Left kidney (tissue), 8 donors: ENCODE measurements around the gene DACT2. TPM values are rescaled to one million over a fixed set of nuclear protein-coding genes. Genes with fewer than 3 reads are reported as not detected.
A peak's percentile ranks its signal among the peaks of the same experiment; 100 is the strongest.
"Not testable (repeated sequence)": the region's sequence is repeated elsewhere in the genome, so short reads cannot be mapped to it uniquely, and the experiment has no call there.

Experiments
- DNase-seq: peaks from one replicate; pipeline ENCODE4 v3.0.0-alpha.2; 2013
- long read RNA-seq, 8 donors: transcript quantifications; one replicate each; lab custom pipeline, GENCODE V29; 2026
- polyA plus RNA-seq: library from polyadenylated mRNA; unstranded; fragments of 120-200 nt; gene quantifications from one replicate; pipeline ENCODE4 v1.2.1, GENCODE V29; 2013; ENCODE audit not compliant: insufficient read length

DACT2 gene, protein sequence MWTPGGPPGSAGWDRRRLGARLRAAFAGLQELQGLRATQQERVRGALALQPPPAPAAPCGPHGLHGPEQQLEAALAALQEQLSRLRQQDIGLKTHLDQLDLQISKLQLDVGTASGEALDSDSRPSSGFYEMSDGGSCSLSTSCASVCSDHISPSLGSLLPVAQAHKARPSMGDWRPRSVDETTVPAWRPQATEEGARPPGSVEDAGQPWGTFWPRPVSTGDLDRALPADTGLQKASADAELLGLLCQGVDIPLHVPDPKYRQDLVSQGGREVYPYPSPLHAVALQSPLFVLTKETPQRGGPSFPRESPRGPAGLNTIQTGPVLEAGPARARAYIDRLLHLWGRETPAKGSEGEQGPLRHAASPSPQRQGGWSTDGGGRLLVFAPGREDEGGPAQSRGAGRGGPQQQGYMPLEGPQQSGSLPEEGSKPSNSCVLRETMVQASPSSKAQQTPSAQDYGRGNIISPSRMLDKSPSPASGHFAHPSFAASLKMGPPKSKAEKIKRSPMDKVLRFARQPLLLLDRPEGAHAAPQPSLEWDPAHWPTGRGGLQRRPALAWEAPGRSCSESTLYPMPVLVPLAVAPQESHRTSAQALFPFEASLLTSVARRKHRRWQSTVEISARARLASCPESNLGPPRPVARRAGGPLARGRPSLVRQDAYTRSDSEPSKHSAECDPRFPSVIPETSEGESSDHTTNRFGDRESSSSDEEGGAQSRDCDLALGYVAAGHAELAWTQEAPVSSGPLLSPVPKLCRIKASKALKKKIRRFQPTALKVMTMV
- 19.3 TPM for polyA plus RNA-seq
- long read RNA-seq, donor 1, transcript DACT2-201 (4 exons, 2,942 nt) = major isoform, 21 of 21 reads
- long read RNA-seq, donor 1, partial matches to known transcripts = 0 of 21 reads
- long read RNA-seq, donor 1, other reads (novel, unspliced or antisense) = 0 of 21 reads
- long read RNA-seq, donor 2, transcript DACT2-201 (4 exons, 2,942 nt) = major isoform, 9 of 9 reads
- long read RNA-seq, donor 2, partial matches to known transcripts = 0 of 9 reads
- long read RNA-seq, donor 2, other reads (novel, unspliced or antisense) = 0 of 9 reads
- long read RNA-seq, donor 3, transcript DACT2-201 (4 exons, 2,942 nt) = major isoform, 7 of 7 reads
- long read RNA-seq, donor 3, partial matches to known transcripts = 0 of 7 reads
- long read RNA-seq, donor 3, other reads (novel, unspliced or antisense) = 0 of 7 reads
- long read RNA-seq, donor 4 = 0 reads
- long read RNA-seq, donor 5, transcript DACT2-201 (4 exons, 2,942 nt) = major isoform, 18 of 18 reads
- long read RNA-seq, donor 5, partial matches to known transcripts = 0 of 18 reads
- long read RNA-seq, donor 5, other reads (novel, unspliced or antisense) = 0 of 18 reads
- long read RNA-seq, donor 6, transcript DACT2-201 (4 exons, 2,942 nt) = major isoform, 15 of 15 reads
- long read RNA-seq, donor 6, partial matches to known transcripts = 0 of 15 reads
- long read RNA-seq, donor 6, other reads (novel, unspliced or antisense) = 0 of 15 reads
- long read RNA-seq, donor 7, transcript DACT2-201 (4 exons, 2,942 nt) = major isoform, 11 of 11 reads
- long read RNA-seq, donor 7, partial matches to known transcripts = 0 of 11 reads
- long read RNA-seq, donor 7, other reads (novel, unspliced or antisense) = 0 of 11 reads
- long read RNA-seq, donor 8, partial matches to known transcripts = 0 of 2 reads
- long read RNA-seq, donor 8, other reads (novel, unspliced or antisense) = 0 of 2 reads

DNA sequence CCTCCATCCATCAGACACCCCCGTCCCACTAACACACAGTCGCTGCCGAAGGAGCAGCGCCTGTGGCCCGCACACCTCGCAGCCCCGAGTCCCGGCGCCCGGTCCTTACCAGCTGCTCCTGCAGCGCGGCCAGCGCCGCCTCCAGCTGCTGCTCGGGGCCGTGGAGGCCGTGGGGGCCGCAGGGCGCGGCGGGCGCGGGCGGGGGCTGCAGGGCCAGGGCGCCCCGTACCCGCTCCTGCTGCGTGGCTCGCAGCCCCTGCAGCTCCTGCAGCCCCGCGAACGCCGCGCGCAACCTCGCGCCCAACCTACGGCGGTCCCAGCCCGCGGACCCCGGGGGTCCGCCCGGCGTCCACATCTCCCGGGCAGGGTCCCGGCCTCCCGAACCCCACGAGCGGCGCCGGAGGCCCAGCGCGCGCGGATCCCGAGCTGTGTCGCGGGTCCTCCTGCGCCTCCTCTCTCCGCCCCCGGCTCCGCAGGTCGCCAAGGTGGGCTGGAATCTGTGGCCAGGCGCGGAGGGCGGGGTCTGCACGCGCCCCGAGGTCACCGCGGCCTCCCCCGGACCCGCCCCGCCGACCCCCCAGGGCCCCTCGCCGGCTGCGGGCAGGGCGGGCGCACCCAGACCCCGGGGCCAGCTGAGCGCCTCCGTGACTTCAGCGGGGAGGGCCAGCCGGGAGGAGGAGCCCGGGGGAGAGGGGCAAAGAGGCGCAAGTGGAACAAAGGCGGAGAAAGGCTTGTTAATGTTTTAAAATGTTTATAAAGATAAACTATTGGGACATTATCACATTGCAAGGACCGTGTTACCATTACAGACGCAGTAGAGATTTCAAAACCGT is at the start of gene DACT2:
Gene DACT2 (minus strand): TSS at position 499 of the 833 bp plus-strand sequence. CDS start 144 bp downstream, at position 355.
- no peak for DNase-seq

- DNase-seq = no peak
These were observed 49.4 kb upstream of the DACT2 start for GRCh38 chr6:168368936-168369335.

DNA sequence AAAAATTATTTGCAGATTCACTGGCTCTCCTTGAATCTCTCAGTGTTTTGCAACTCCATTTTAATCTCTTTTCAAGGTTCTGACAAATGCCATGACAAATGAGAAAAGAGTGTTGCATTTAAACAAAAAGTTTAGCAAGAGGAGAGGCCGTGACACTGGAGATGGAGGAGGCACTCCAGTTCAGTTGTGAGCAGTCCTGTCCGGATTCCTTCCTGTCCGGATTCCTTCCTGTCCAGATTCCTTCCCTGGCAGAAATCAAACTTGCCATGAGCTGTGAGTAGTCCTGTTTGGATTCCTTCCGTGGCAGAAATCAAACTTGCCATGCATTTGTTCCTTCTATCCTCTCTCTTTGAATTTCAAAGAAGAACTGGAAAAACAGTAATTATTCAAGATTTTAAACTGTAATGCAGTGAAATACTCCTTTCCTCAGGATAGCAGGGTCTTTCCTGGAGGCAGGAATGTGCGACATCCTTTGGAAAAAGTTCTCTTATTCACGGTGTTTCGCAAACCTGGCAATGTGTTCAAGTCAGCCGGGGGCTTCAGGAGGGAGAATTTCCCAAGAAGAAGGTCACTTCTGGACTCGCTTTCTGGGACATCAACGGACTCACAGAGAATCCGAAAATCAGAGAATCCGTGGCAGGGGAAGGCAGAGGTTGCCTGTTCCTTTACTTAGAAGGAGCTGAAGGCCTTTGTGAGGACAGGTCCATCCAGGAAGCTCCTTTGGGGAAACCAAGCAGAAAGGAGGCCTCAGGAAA is 48.7 kb upstream of the DACT2 start:
- DNase-seq = no peak

DNA sequence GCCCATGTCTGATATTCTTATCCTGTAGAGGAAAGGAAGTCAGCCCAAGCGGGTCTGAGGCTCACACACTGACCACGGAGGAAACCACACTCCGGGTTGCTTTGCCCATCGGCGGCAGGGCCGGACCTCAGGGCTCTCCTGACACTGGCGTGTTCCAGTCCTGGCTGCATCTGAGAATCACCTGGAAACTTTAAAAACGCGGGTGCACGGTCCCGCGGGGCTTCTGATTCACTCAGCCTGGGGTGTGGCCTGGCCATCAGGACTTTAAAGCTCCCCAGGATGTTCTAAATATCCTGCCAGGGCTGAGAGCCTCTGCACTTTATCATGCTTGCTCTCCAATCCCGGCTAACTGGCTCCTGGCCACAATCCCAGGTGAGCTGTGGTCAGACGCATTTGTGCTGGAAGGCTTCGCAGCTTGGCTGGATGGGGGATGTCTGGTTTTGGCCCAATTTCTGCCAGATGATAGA is 47.7 kb upstream of the DACT2 start:
- no peak for DNase-seq

DNA sequence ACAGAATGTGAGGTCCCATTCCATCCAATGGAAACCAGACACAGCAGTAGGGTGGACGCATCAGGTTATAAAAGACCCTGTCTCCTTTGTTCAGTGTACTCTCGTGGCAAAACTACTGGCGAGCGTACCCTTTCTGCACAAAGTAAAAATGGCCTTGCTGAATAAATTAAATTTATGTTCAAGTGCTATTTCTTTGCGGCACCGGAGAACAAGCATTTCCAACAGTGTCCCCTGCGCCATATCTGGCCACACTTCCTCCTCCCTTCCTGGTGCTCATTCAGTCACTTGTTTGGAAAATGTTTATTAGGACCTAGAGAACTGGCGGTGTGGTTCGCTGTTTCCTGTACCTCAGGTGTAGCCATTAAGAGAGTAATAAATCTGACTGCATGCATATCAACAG is 46.9 kb upstream of the DACT2 start:
- DNase-seq = no peak

DNA sequence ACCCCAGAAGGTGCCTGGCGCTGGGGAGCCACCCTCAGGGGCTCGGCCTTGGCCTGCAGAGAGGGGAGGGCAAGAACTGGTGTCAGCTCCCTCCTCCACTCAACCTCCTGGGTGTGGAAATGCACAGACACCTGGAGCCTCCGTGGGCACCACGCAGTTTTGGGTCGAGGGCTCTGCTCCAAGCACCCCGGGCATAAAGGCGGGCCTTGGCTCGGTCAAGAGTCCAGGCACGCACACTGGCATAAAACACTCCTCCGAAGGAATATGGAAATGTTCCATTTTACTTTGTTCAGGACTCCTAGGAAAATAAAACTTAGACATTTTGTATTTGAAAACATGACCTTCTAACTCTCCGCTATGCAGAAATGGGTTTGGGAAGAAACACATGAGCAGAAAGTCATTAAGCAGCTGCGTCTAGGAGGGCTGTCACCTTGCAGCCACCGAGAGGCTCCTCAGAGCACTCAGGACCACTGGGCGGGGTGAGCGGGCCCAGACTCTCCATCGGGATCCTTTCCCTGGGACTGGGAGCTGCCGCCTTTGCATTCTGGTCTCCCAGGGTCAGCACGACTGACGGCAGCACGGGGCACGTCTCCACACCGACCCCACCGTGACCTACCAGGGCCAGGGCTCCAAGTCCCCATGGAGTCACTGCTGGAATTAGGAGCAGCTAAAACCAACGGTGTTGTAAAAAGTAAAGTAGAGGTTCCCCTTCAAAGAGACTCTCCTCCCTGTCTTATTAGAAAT is 46.0 kb upstream of the DACT2 start:
- DNase-seq = no peak

- no peak for DNase-seq
These were observed 45.3 kb upstream of the DACT2 start for GRCh38 chr6:168364793-168365421.

DNA sequence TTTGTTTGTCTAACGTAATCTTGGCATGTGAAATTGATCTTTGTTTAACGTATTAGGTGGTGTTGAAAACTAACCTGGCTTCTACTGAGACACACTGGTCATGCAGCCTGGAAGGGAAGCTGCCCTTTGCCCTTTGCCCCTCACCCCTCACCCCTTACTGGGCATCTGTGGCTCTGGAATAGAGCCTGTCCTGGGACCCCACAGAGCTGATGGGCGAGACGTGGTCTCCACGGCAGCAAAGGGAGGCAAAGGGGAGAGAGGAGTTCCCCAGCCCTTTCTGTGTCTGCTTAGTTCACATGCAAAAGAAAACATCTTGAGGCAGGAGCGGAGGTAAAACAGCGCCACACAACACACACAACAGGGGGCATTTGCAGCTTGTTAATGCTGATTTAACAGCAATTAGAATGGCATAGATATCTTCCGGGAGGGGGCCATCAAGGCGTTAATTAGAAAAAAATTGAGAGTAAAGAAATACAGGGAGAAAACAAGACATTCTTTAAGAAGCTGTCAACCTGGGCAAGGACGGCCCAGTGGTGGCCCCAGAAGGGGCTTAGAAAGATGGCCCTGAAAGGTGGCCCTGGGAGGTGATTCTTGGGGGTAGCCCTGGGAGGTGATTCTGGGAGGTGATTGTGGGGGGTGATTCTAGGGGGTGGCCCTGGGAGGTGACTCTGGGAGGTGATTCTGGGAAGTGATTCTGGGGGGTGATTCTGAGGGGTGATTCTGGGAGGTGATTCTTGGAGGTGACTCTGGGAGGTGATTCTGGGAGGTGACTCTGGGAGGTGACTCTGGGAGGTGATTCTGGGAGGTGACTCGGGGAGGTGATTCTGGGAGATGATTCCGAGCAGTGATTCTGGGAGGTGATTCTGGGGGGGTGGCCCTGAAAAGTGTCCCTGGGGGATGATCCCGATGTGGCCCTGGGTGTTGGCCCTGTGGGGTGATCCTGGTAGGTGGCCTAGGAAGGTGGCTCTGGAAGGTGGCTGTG is 44.5 kb upstream of the DACT2 start:
- DNase-seq = no peak

GRCh38 chr6:168363302-168363701 is 43.7 kb upstream of the DACT2 start:
- DNase-seq = no peak

- no peak for DNase-seq
These were observed 42.9 kb upstream of the DACT2 start for GRCh38 chr6:168362276-168362990.

DNA sequence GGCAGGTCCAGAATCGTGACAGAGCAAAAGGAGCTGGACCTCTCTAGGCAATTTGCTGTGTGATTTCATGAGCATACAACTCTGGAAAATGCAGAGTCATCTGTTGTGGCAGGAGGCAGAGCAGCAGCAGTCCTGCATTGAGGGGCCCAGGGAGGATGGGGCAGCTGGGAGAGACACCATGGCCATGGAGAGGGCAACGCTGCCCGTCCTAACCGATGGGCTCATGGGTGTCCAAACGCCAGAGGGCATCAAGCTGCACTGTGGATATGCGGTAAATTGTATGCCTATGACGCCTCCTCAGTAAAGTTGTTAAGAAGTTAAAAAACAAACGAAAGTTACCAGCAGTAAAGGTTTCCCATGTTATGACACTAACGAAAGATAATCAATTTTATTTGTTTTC is 42.2 kb upstream of the DACT2 start:
- no peak for DNase-seq

DNA sequence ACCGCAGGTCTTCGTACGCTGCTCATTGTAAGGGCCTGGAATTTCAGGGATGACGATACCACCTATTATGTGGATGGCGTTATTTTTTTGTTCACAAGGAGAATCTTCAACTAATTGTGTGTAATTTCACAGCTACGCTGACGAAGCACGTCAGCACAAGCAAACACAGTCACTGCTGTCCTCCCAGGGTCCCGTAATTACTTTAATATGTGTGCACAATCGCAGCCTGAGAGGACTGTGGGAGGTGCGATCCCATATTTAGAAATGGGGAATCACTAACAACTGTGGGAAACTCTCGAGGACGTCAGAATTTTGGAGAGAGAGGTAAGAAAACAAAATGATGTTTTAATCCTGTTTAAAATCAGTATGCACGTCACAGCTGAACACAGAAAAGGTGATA is 40.2 kb upstream of the DACT2 start:
- no peak for DNase-seq

DNA sequence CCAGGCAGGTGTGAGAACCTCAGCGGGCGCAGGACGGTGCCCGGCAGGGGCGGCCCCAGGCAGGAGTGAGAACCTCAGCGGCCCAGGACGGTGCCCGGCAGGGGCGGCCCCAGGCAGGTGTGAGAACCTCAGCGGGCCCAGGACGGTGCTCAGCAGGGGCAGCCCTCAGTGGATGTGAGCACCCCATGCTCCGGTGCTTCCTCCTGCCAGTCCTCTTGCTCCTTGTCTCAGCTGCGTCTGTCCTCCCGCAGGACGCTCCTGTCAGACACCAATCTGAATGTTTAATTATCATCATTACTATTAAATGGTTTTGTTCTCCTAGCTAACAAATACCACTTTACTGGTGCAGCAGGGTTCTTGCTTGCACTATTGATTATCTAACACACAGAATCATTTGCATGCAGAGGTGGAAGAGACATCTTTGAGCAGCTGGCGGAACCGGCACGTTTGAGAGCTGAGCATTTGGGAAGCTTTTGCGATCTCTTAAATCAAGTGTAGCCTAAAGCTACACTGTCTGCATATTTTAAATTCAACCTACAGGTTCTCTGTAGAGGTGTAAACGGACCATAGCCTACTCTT is 39.4 kb upstream of the DACT2 start:
- no peak for DNase-seq

DNA sequence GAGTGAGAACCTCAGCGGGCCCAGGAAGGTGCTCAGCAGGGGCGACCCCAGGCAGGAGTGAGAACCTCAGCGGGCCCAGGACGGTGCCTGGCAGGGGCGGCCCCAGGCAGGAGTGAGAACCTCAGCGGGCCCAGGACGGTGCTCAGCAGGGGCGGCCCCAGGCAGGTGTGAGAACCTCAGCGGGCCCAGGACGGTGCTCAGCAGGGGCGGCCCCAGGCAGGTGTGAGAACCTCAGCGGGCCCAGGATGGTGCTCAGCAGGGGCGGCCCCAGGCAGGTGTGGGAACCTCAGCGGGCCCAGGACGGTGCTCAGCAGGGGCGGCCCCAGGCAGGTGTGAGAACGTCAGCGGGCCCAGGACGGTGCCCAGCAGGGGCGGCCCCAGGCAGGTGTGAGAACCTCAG is 37.3 kb upstream of the DACT2 start:
- not testable (repeated sequence) for DNase-seq

DNA sequence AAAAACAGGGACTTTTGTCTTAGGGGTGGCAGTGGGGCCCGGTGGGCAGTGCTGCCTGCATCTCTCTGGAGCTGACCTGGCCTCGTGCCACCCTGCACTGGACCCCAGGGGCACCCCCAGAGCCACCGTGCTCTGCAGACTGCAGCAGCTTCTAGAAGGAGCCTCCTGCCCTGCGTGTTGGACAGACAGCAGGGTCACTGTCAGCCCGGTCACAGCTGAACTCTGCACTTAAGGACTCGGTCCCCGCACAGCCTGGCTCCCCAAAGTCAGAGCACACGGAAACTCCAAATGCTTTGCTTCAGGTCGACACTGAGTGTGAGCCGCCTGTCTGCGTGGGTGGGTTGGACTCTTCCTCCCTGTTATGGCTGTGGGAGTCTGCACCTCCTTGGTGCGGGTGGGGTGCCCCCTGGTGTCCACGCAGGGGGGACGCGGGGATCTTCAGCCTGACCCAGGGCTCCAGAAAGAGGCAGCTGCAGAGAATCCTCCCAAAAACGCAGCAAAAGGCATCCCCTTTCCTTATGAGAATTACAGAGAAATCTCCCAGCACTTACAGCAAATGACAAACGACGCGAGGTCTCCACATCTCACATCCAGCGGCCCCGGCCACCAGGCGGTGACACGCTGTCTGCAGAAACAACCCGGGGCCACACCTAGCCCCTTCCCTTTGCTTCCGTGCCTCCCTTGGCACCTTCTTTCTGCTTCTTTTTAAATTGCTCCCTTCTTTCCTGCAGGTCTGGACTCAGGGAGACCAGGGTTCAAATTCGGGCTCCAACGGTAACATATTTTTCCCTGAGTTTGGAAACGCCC is 36.3 kb upstream of the DACT2 start:
- peak; percentile 40 for DNase-seq
